Hepatocyte (in vitro differentiated cells): ENCODE results near the gene PGAM4. TPM values are rescaled to one million over a fixed set of nuclear protein-coding genes. Genes with fewer than 3 reads are reported as not detected.
"Not testable (repeated sequence)": the region's sequence is repeated elsewhere in the genome, so short reads cannot be mapped to it uniquely, and the experiment has no call there.

Experiments used
- DNase-seq: peaks from one replicate; pipeline ENCODE4 v3.0.0-alpha.2; 2016; ENCODE audit warnings: low spot score
- H2AFZ ChIP-seq: fragments of 200-600 bp; sonication (generic); 2 replicates; pipeline ENCODE4 v1.6.0; 2016; ENCODE audit warnings: antibody characterized with exemption, mild to moderate bottlenecking
- H3K27ac ChIP-seq: fragments of 200-600 bp; sonication (generic); 2 replicates; pipeline ENCODE4 v1.5.1; 2016; ENCODE audit warnings: mild to moderate bottlenecking
- H3K27me3 ChIP-seq: fragments of 200-600 bp; sonication (generic); 2 replicates; pipeline ENCODE4 v1.6.1; 2016
- H3K36me3 ChIP-seq: fragments of 200-600 bp; sonication (generic); replicated peaks from 2 replicates; pipeline ENCODE4 v1.5.1; 2016; ENCODE audit warnings: low read depth; ENCODE audit not compliant: insufficient read depth
- H3K4me1 ChIP-seq: fragments of 200-600 bp; sonication (generic); 2 replicates; pipeline ENCODE4 v1.5.1; 2016; ENCODE audit warnings: mild to moderate bottlenecking, moderate library complexity; ENCODE audit not compliant: insufficient read depth
- H3K4me2 ChIP-seq: fragments of 200-600 bp; sonication (generic); 2 replicates; pipeline ENCODE4 v1.6.0; 2016
- H3K4me3 ChIP-seq: fragments of 200-600 bp; sonication (generic); 2 replicates; pipeline ENCODE4 v1.5.1; 2016; ENCODE audit warnings: mild to moderate bottlenecking
- H3K79me2 ChIP-seq: fragments of 200-600 bp; sonication (generic); 2 replicates; pipeline ENCODE4 v1.6.0; 2017; ENCODE audit warnings: mild to moderate bottlenecking
- H3K9me2 ChIP-seq: fragments of 200-600 bp; sonication (generic); replicated peaks from 2 replicates; pipeline ENCODE4 v1.6.0; 2017; ENCODE audit warnings: mild to moderate bottlenecking; ENCODE audit not compliant: insufficient read depth
- H3K9me3 ChIP-seq: fragments of 200-600 bp; sonication (generic); 2 replicates; pipeline ENCODE4 v1.5.1; 2016; ENCODE audit warnings: low read depth, mild to moderate bottlenecking
- H4K20me1 ChIP-seq: fragments of 200-600 bp; sonication (generic); 2 replicates; pipeline ENCODE4 v1.6.0; 2016; ENCODE audit warnings: mild to moderate bottlenecking; ENCODE audit not compliant: insufficient read depth, poor library complexity, severe bottlenecking
- CTCF ChIP-seq: fragments of 200-600 bp; sonication (generic); IDR thresholded peaks from 2 replicates; pipeline ENCODE4 v1.5.1; 2016; ENCODE audit warnings: antibody characterized with exemption, mild to moderate bottlenecking; ENCODE audit not compliant: poor library complexity
- EZH2 ChIP-seq: fragments of 200-600 bp; sonication (generic); IDR thresholded peaks from 2 replicates; pipeline ENCODE4 v1.6.1; 2016; ENCODE audit warnings: antibody characterized with exemption, mild to moderate bottlenecking, borderline replicate concordance
- EZH2phosphoT487 ChIP-seq: fragments of 200-600 bp; sonication (generic); IDR thresholded peaks from one replicate; pipeline ENCODE4 v1.6.1; 2018; ENCODE audit warnings: antibody characterized with exemption, mild to moderate bottlenecking, low read depth, moderate library complexity; ENCODE audit not compliant: unreplicated experiment, severe bottlenecking
- WGBS: methylation state at CpG from one replicate; pipeline ENCODE4 v1.1.6; 2016; ENCODE audit warnings: low lambda C conversion rate; ENCODE audit errors: missing lambda C conversion rate; 5-methylcytosine and 5-hydroxymethylcytosine counted together
- polyA plus RNA-seq: library from polyadenylated mRNA; unstranded; fragments of >200 nt; fragmentation: Nextera tagmentation; extraction: Ambion mirVana; gene quantifications from 2 replicates; pipeline ENCODE4 v1.2.1, GENCODE V29; 2016
- total RNA-seq: library from RNA; depleted of rRNA; stranded (reverse); fragments of >200 nt; gene quantifications from 2 replicates; pipeline ENCODE4 v1.2.3, GENCODE V29; 2014

The PGAM4 gene
- total and polyA plus RNA-seq, 2 experiments from 2014 or later: not detected

- no peak overlapping the region for H3K4me3 ChIP-seq
- no peak for DNase-seq
- H3K36me3 ChIP-seq: no peaks in the 10 kb centered on the region
- H3K79me2 ChIP-seq: no peaks in the 10 kb centered on the region
- H3K27me3 ChIP-seq: no peaks in the 10 kb centered on the region
- no peaks in the 10 kb centered on the region for H4K20me1 ChIP-seq
- no peak overlapping the region for H2AFZ ChIP-seq
- H3K4me1 ChIP-seq: no peaks in the 10 kb centered on the region
- H3K4me2 ChIP-seq: no peak overlapping the region
- H3K9me2 ChIP-seq: no peaks in the 10 kb centered on the region
- WGBS: 95% methylated on average over 2 of the region's 2 CpGs
- no peaks in the 10 kb centered on the region for H3K9me3 ChIP-seq
- no peak overlapping the region for H3K27ac ChIP-seq
- TF ChIP-seq EZH2phosphoT487 (no peak), CTCF (no peak), EZH2 (no peak)
Observed at GRCh38 chrX:77946571-77946970, 22.9 kb downstream of the PGAM4 start.

- Histone ChIP-seq H3K9me2 (no peaks in the 10 kb centered on the region), H3K27me3 (no peaks in the 10 kb centered on the region), H4K20me1 (no peaks in the 10 kb centered on the region), H3K4me2 (no peak overlapping the region), H3K27ac (no peak overlapping the region), H3K79me2 (no peaks in the 10 kb centered on the region), H3K4me1 (no peaks in the 10 kb centered on the region), H2AFZ (no peak overlapping the region), H3K9me3 (no peaks in the 10 kb centered on the region), H3K4me3 (no peak overlapping the region), H3K36me3 (no peaks in the 10 kb centered on the region)
- 82% methylated on average over 7 of the region's 7 CpGs for WGBS
- TF ChIP-seq EZH2 (no peak), EZH2phosphoT487 (no peak), CTCF (no peak)
- no peak for DNase-seq
Observed at GRCh38 chrX:77945910-77946545, 23.4 kb downstream of the PGAM4 start.

- not testable (repeated sequence) for H3K27me3 ChIP-seq, H3K79me2 ChIP-seq, H3K36me3 ChIP-seq, H3K4me3 ChIP-seq, H4K20me1 ChIP-seq, H3K4me1 ChIP-seq, H2AFZ ChIP-seq, H3K4me2 ChIP-seq, H3K9me2 ChIP-seq, DNase-seq, H3K9me3 ChIP-seq, H3K27ac ChIP-seq
- WGBS: 91% methylated on average over 6 of the region's 6 CpGs
Observed at GRCh38 chrX:77945031-77945430, 24.4 kb downstream of the PGAM4 start.

GRCh38 chrX:77938083-77938680 is 31.3 kb downstream of the PGAM4 start:
- no peaks in the 10 kb centered on the region for H3K9me2 ChIP-seq
- no peaks in the 10 kb centered on the region for H4K20me1 ChIP-seq
- no peak overlapping the region for H3K27ac ChIP-seq
- no peaks in the 10 kb centered on the region for H3K9me3 ChIP-seq
- no peaks in the 10 kb centered on the region for H3K79me2 ChIP-seq
- DNase-seq: no peak
- H2AFZ ChIP-seq: no peak overlapping the region
- no peaks in the 10 kb centered on the region for H3K27me3 ChIP-seq
- H3K4me1 ChIP-seq: no peaks in the 10 kb centered on the region
- H3K36me3 ChIP-seq: no peaks in the 10 kb centered on the region
- H3K4me3 ChIP-seq: no peak overlapping the region
- TF ChIP-seq CTCF (no peak), EZH2phosphoT487 (no peak), EZH2 (no peak)
- 73% methylated on average over 4 of the region's 4 CpGs for WGBS
- no peak overlapping the region for H3K4me2 ChIP-seq
